Measurements from ENCODE around the gene SHROOM3. TPM values are rescaled to one million over a fixed set of nuclear protein-coding genes. Genes with fewer than 3 reads are reported as not detected.

Gene SHROOM3
- total RNA-seq, 6 experiments from 2014 or later = 39.1 to 98.7 (median 40.9) TPM

- peak overlapping the region; percentile 90 for H3K4me3 Mint-ChIP-seq
- peaks cover 13% of the 10 kb centered on the region for H3K36me3 Mint-ChIP-seq (ENCODE audit: low read depth)
- H3K27ac Mint-ChIP-seq = peak overlapping the region; percentile 86
- TF ChIP-seq CTCF (IDR thresholded peaks at IDR 0.05) = no peak
- peaks cover 5% of the 10 kb centered on the region for H3K27me3 Mint-ChIP-seq (ENCODE audit: insufficient read depth)
- H3K9me3 Mint-ChIP-seq = no peaks in the 10 kb centered on the region
- peaks cover 52% of the 10 kb centered on the region for H3K4me1 Mint-ChIP-seq (ENCODE audit: low read depth)
- DNase-seq = no peak
These were observed 253.7 kb downstream of the SHROOM3 start for GRCh38 chr4:76688619-76689144.

GRCh38 chr4:76689145-76689817 is 254.3 kb downstream of the SHROOM3 start:
- Mint-ChIP-seq H3K4me3 (peak overlapping the region; percentile 92), H3K4me1 (ENCODE audit: low read depth) (peaks cover 58% of the 10 kb centered on the region), H3K27ac (peak overlapping the region; percentile 89), H3K9me3 (no peaks in the 10 kb centered on the region), H3K27me3 (ENCODE audit: insufficient read depth) (peaks cover 5% of the 10 kb centered on the region), H3K36me3 (ENCODE audit: low read depth) (peaks cover 13% of the 10 kb centered on the region)
- peak; percentile 13 for DNase-seq
- TF ChIP-seq CTCF (IDR thresholded peaks at IDR 0.05) = no peak

GRCh38 chr4:76690011-76690905 is 255.2 kb downstream of the SHROOM3 start:
- peak overlapping the region; percentile 89 for H3K27ac Mint-ChIP-seq
- peak; percentile 56 for DNase-seq
- peaks cover 5% of the 10 kb centered on the region for H3K27me3 Mint-ChIP-seq (ENCODE audit: insufficient read depth)
- H3K4me3 Mint-ChIP-seq = peak overlapping the region; percentile 92
- H3K9me3 Mint-ChIP-seq = no peaks in the 10 kb centered on the region
- H3K4me1 Mint-ChIP-seq (ENCODE audit: low read depth) = peaks cover 64% of the 10 kb centered on the region
- no peak for TF ChIP-seq CTCF (IDR thresholded peaks at IDR 0.05)
- H3K36me3 Mint-ChIP-seq (ENCODE audit: low read depth) = peaks cover 13% of the 10 kb centered on the region

- H3K4me1 Mint-ChIP-seq (ENCODE audit: low read depth) = peaks cover 70% of the 10 kb centered on the region
- peak overlapping the region; percentile 92 for H3K4me3 Mint-ChIP-seq
- H3K9me3 Mint-ChIP-seq = no peaks in the 10 kb centered on the region
- H3K27ac Mint-ChIP-seq = peak overlapping the region; percentile 89
- no peak for DNase-seq
- H3K27me3 Mint-ChIP-seq (ENCODE audit: insufficient read depth) = peaks cover 5% of the 10 kb centered on the region
- TF ChIP-seq CTCF (IDR thresholded peaks at IDR 0.05) = no peak
- H3K36me3 Mint-ChIP-seq (ENCODE audit: low read depth) = peaks cover 13% of the 10 kb centered on the region
These were observed 255.9 kb downstream of the SHROOM3 start for GRCh38 chr4:76690906-76691275.

GRCh38 chr4:76691807-76692582 is 257.0 kb downstream of the SHROOM3 start:
- TF ChIP-seq CTCF (IDR thresholded peaks at IDR 0.05) = no peak
- H3K27me3 Mint-ChIP-seq (ENCODE audit: insufficient read depth) = peaks cover 5% of the 10 kb centered on the region
- peak overlapping the region; percentile 92 for H3K4me3 Mint-ChIP-seq
- no peak for DNase-seq
- H3K4me1 Mint-ChIP-seq (ENCODE audit: low read depth) = peaks cover 82% of the 10 kb centered on the region
- H3K27ac Mint-ChIP-seq = peak overlapping the region; percentile 89
- no peaks in the 10 kb centered on the region for H3K9me3 Mint-ChIP-seq
- H3K36me3 Mint-ChIP-seq (ENCODE audit: low read depth) = peaks cover 13% of the 10 kb centered on the region
